Activated CD4-positive, alpha-beta T cell treated with anti-CD3 and anti-CD28 coated beads for 36 hours (primary cell): ENCODE data around the gene RPUSD3. TPM values are rescaled to one million over a fixed set of nuclear protein-coding genes. Genes with fewer than 3 reads are reported as not detected.

Experiments used
- ATAC-seq: fragments of 200-7000 bp; cut with Tn5 transposase; one replicate; pipeline ENCODE4 v1.10.0; 2021; ENCODE audit warnings: mild to moderate bottlenecking, moderate library complexity
- CTCF ChIA-PET: fragments of 350-600 bp; sonication (Branson Sonifier 250); formaldehyde crosslinking; loops from one replicate; lab custom pipeline; 2021; ENCODE audit warnings: antibody characterized with exemption; lab: Charles Lee
- POLR2A ChIA-PET: fragments of 350-600 bp; sonication (Branson Sonifier 250); formaldehyde crosslinking; loops from one replicate; lab custom pipeline; 2021; ENCODE audit warnings: antibody characterized with exemption, inconsistent platforms; lab: Charles Lee
- DNase-seq: peaks from one replicate; pipeline ENCODE4 v3.0.0-alpha.2; 2020
- H3K27ac Mint-ChIP-seq: one replicate; pipeline ENCODE4 v1.8.0; 2021; ENCODE audit warnings: mixed read lengths
- H3K27me3 Mint-ChIP-seq: one replicate; pipeline ENCODE4 v1.8.0; 2021; ENCODE audit warnings: mixed read lengths
- H3K36me3 Mint-ChIP-seq: one replicate; pipeline ENCODE4 v1.8.0; 2021; ENCODE audit warnings: low read depth, mixed read lengths
- H3K4me1 Mint-ChIP-seq: one replicate; pipeline ENCODE4 v1.8.0; 2021; ENCODE audit warnings: mixed read lengths
- H3K4me3 Mint-ChIP-seq: one replicate; pipeline ENCODE4 v1.8.0; 2021; ENCODE audit warnings: mild to moderate bottlenecking, moderate library complexity, mixed read lengths
- H3K9me3 Mint-ChIP-seq: one replicate; pipeline ENCODE4 v1.8.0; 2021; ENCODE audit warnings: low read depth, mixed read lengths
- intact Hi-C, 2 experiments: fragments of 100-400 bp; cut with DNase I in 1 of 2; cut with micrococcal nuclease in 1 of 2; formaldehyde crosslinking; loops; one replicate each; pipeline versions ENCODE4 v1.14.2 to v1.15.1; 2022 to 2024; cut with DNase I, micrococcal nuclease
- total RNA-seq, 2 experiments: library from RNA; stranded (reverse); gene quantifications; one replicate each; pipeline ENCODE4 v1.2.3, GENCODE V29; 2021

Gene RPUSD3
- total RNA-seq, 2 experiments from 2014 or later: 79.2 to 81.5 TPM

- peaks cover 7% of the 10 kb centered on the region for H3K4me1 Mint-ChIP-seq
- H3K27me3 Mint-ChIP-seq: no peaks in the 10 kb centered on the region
- peaks cover 37% of the 10 kb centered on the region for H3K36me3 Mint-ChIP-seq
- ATAC-seq: no peak
- no peak overlapping the region for H3K4me3 Mint-ChIP-seq
- intact Hi-C loops: no loop called here
- H3K9me3 Mint-ChIP-seq: no peaks in the 10 kb centered on the region
- ChIA-PET POLR2A (no interaction called here), CTCF (interaction anchor here (1.1 kb wide), 1 partner anchor 99 kb away, joined by 3 read pairs; no protein-coding TSS in a partner anchor)
- no peak overlapping the region for H3K27ac Mint-ChIP-seq
- DNase-seq: no peak
Measured at GRCh38 chr3:9831253-9831652, 12.6 kb downstream of the RPUSD3 start.

GRCh38 chr3:9828801-9829755 is 14.7 kb downstream of the RPUSD3 start:
- CTCF ChIA-PET: interaction anchor here (1.0 to 1.1 kb wide), 2 partner anchors 14 to 46 kb away, joined by 3 read pairs; no protein-coding TSS in a partner anchor
- H3K4me1 Mint-ChIP-seq: peaks cover 7% of the 10 kb centered on the region
- POLR2A ChIA-PET: interaction anchor here (0.6 to 0.7 kb wide), 2 partner anchors 123 to 159 kb away, joined by 3 to 4 read pairs; no protein-coding TSS in a partner anchor
- intact Hi-C loops: no loop called here
- peaks cover 19% of the 10 kb centered on the region for H3K36me3 Mint-ChIP-seq
- no peaks in the 10 kb centered on the region for H3K27me3 Mint-ChIP-seq
- no peaks in the 10 kb centered on the region for H3K9me3 Mint-ChIP-seq
- DNase-seq (no peak), ATAC-seq (no peak)
- no peak overlapping the region for H3K27ac Mint-ChIP-seq
- H3K4me3 Mint-ChIP-seq: no peak overlapping the region

GRCh38 chr3:9826815-9827573 is 16.8 kb downstream of the RPUSD3 start:
- no peaks in the 10 kb centered on the region for H3K9me3 Mint-ChIP-seq
- no peak overlapping the region for H3K4me3 Mint-ChIP-seq
- ChIA-PET POLR2A (no interaction called here), CTCF (interaction anchor here (0.7 to 1.7 kb wide), 10 partner anchors 11 to 703 kb away, joined by 3 to 5 read pairs (median 4); no protein-coding TSS in a partner anchor)
- H3K27me3 Mint-ChIP-seq: no peaks in the 10 kb centered on the region
- DNase-seq: peak; percentile 50
- intact Hi-C loops: no loop called here
- peak; percentile 84 for ATAC-seq
- peaks cover 7% of the 10 kb centered on the region for H3K4me1 Mint-ChIP-seq
- H3K27ac Mint-ChIP-seq: no peak overlapping the region
- H3K36me3 Mint-ChIP-seq: peaks cover 18% of the 10 kb centered on the region

GRCh38 chr3:9825451-9826040 is 18.3 kb downstream of the RPUSD3 start:
- H3K4me1 Mint-ChIP-seq: no peaks in the 10 kb centered on the region
- POLR2A ChIA-PET: no interaction called here
- ATAC-seq (no peak), DNase-seq (no peak)
- intact Hi-C loops: no loop called here
- H3K9me3 Mint-ChIP-seq: no peaks in the 10 kb centered on the region
- H3K4me3 Mint-ChIP-seq: no peak overlapping the region
- peaks cover 12% of the 10 kb centered on the region for H3K36me3 Mint-ChIP-seq
- no peaks in the 10 kb centered on the region for H3K27me3 Mint-ChIP-seq
- CTCF ChIA-PET: interaction anchor here (0.6 to 1.7 kb wide), 5 partner anchors 17 to 754 kb away, joined by 3 to 5 read pairs (median 4); no protein-coding TSS in a partner anchor
- H3K27ac Mint-ChIP-seq: no peak overlapping the region

- H3K4me1 Mint-ChIP-seq: no peaks in the 10 kb centered on the region
- ChIA-PET POLR2A (no interaction called here), CTCF (no interaction called here)
- no peak overlapping the region for H3K27ac Mint-ChIP-seq
- intact Hi-C loops: no loop called here
- H3K4me3 Mint-ChIP-seq: no peak overlapping the region
- DNase-seq (no peak), ATAC-seq (peak; percentile 68)
- no peaks in the 10 kb centered on the region for H3K27me3 Mint-ChIP-seq
- no peaks in the 10 kb centered on the region for H3K9me3 Mint-ChIP-seq
- peaks cover 4% of the 10 kb centered on the region for H3K36me3 Mint-ChIP-seq
Measured at GRCh38 chr3:9820946-9821345, 22.9 kb downstream of the RPUSD3 start.

GRCh38 chr3:9820543-9820942 is 23.3 kb downstream of the RPUSD3 start:
- no peak overlapping the region for H3K4me3 Mint-ChIP-seq
- H3K27me3 Mint-ChIP-seq: no peaks in the 10 kb centered on the region
- no peak for ATAC-seq
- no peak overlapping the region for H3K27ac Mint-ChIP-seq
- H3K9me3 Mint-ChIP-seq: no peaks in the 10 kb centered on the region
- no peak for DNase-seq
- peaks cover 4% of the 10 kb centered on the region for H3K36me3 Mint-ChIP-seq
- POLR2A ChIA-PET: interaction anchor here (0.6 kb wide), 1 partner anchor 529 kb away, joined by 3 read pairs; no protein-coding TSS in a partner anchor
- CTCF ChIA-PET: no interaction called here
- intact Hi-C loops: no loop called here
- H3K4me1 Mint-ChIP-seq: no peaks in the 10 kb centered on the region

- Mint-ChIP-seq H3K27me3 (no peaks in the 10 kb centered on the region), H3K4me1 (no peaks in the 10 kb centered on the region), H3K36me3 (peaks cover 4% of the 10 kb centered on the region), H3K27ac (no peak overlapping the region), H3K4me3 (no peak overlapping the region), H3K9me3 (no peaks in the 10 kb centered on the region)
- POLR2A ChIA-PET: interaction anchor here (0.7 kb wide), 1 partner anchor 407 kb away, joined by 3 read pairs; no protein-coding TSS in a partner anchor
- DNase-seq (no peak), ATAC-seq (no peak)
- intact Hi-C loops: no loop called here
- CTCF ChIA-PET: no interaction called here
Measured at GRCh38 chr3:9818666-9819335, 25.0 kb downstream of the RPUSD3 start.

GRCh38 chr3:9817436-9817835 is 26.4 kb downstream of the RPUSD3 start:
- peaks cover 10% of the 10 kb centered on the region for H3K36me3 Mint-ChIP-seq
- ChIA-PET POLR2A (no interaction called here), CTCF (no interaction called here)
- ATAC-seq: no peak
- no peak overlapping the region for H3K27ac Mint-ChIP-seq
- DNase-seq: no peak
- H3K4me1 Mint-ChIP-seq: no peaks in the 10 kb centered on the region
- H3K27me3 Mint-ChIP-seq: no peaks in the 10 kb centered on the region
- no peak overlapping the region for H3K4me3 Mint-ChIP-seq
- intact Hi-C loops: no loop called here
- no peaks in the 10 kb centered on the region for H3K9me3 Mint-ChIP-seq

- ATAC-seq (no peak), DNase-seq (no peak)
- H3K4me1 Mint-ChIP-seq: peaks cover 4% of the 10 kb centered on the region
- no peaks in the 10 kb centered on the region for H3K27me3 Mint-ChIP-seq
- intact Hi-C loops: no loop called here
- no peaks in the 10 kb centered on the region for H3K9me3 Mint-ChIP-seq
- no peak overlapping the region for H3K27ac Mint-ChIP-seq
- H3K36me3 Mint-ChIP-seq: peaks cover 17% of the 10 kb centered on the region
- POLR2A ChIA-PET: no interaction called here
- CTCF ChIA-PET: interaction anchor here (1.3 kb wide), 1 partner anchor 11 kb away, joined by 4 read pairs; no protein-coding TSS in a partner anchor
- no peak overlapping the region for H3K4me3 Mint-ChIP-seq
Measured at GRCh38 chr3:9815986-9816385, 27.8 kb downstream of the RPUSD3 start.

- Mint-ChIP-seq H3K9me3 (no peaks in the 10 kb centered on the region), H3K36me3 (peaks cover 34% of the 10 kb centered on the region), H3K4me1 (peaks cover 24% of the 10 kb centered on the region), H3K4me3 (no peak overlapping the region), H3K27me3 (no peaks in the 10 kb centered on the region), H3K27ac (no peak overlapping the region)
- intact Hi-C loops: no loop called here
- DNase-seq: no peak
- ChIA-PET POLR2A (interaction anchor here (0.7 kb wide), 1 partner anchor 76 kb away, joined by 5 read pairs; no protein-coding TSS in a partner anchor), CTCF (interaction anchor here (0.6 to 1.2 kb wide), 3 partner anchors 58 to 1824 kb away, joined by 3 to 4 read pairs (median 4); no protein-coding TSS in a partner anchor)
- no peak for ATAC-seq
Measured at GRCh38 chr3:9812870-9813483, 30.8 kb downstream of the RPUSD3 start.
